Left lung (tissue), 10 donors: ENCODE data around the gene LPO. TPM values are rescaled to one million over a fixed set of nuclear protein-coding genes. Genes with fewer than 3 reads are reported as not detected.

Experiments used
- ATAC-seq: fragments of 200-7000 bp; cut with Tn5 transposase; one replicate; pipeline ENCODE4 v1.9.1; 2020; ENCODE audit warnings: moderate library complexity
- DNase-seq, 4 donors: peaks; one replicate each; pipeline ENCODE4 v3.0.0-alpha.2; 2013 to 2020
- H3K27ac ChIP-seq, 2 donors: fragments of 200-600 bp; sonication (generic) in 1 of 2; one replicate each; pipeline versions ENCODE4 v1.5.0 to v1.8.0; 2020 to 2021
- H3K27me3 ChIP-seq, 2 donors: fragments of 200-600 bp; sonication (generic) in 1 of 2; one replicate each; pipeline versions ENCODE4 v1.5.0 to v1.8.0; 2020 to 2021
- H3K36me3 ChIP-seq, 2 donors: fragments of 200-600 bp; sonication (generic) in 1 of 2; one replicate each; pipeline versions ENCODE4 v1.5.0 to v1.8.0; 2020 to 2021
- H3K4me1 ChIP-seq, 2 donors: fragments of 200-600 bp; one replicate each; pipeline ENCODE4 v1.8.0; 2021
- H3K4me3 ChIP-seq, 2 donors: fragments of 200-600 bp; sonication (generic) in 1 of 2; one replicate each; pipeline versions ENCODE4 v1.5.0 to v1.8.0; 2020 to 2021; ENCODE audit warnings: mild to moderate bottlenecking in 1 of 2
- H3K9me3 ChIP-seq, 2 donors: fragments of 200-600 bp; sonication (generic) in 1 of 2; one replicate each; pipeline versions ENCODE4 v1.5.0 to v1.8.0; 2020 to 2021
- CTCF ChIP-seq, 2 donors: fragments of 200-600 bp; sonication (generic) in 1 of 2; IDR thresholded peaks; one replicate each; pipeline versions ENCODE4 v1.5.0 to v1.8.0; 2021; ENCODE audit warnings: antibody characterized with exemption in 2 of 2
- intact Hi-C, 2 donors: fragments of 100-400 bp; cut with DNase I; formaldehyde crosslinking; loops; one replicate each; pipeline versions ENCODE4 v1.11.2 to v1.14.2; 2022
- polyA plus RNA-seq, 6 donors: library from polyadenylated mRNA; unstranded; fragments of 120-200 nt; gene quantifications; one replicate each; pipeline ENCODE4 v1.2.1, GENCODE V29; 2013; ENCODE audit not compliant: insufficient read length in 6 of 6
- total RNA-seq, 2 donors: library from RNA; stranded (reverse); fragmentation: NEBNext Ultra II Directional; extraction: Animal tissue kit (Norgen Biotek cat#: 25700); gene quantifications; one replicate each; pipeline ENCODE4 v1.2.1, GENCODE V29; 2021
- donor health status: DM: no; HTN: yes; CAD: no.
- donor health status: DM: no; HTN: no; CAD: no.

The LPO gene
- total and polyA plus RNA-seq, 8 donors = 0.10 to 0.24 (median 0.14) TPM; not detected in 1

GRCh38 chr17:58232707-58233156 lies 5.7 kb upstream of the LPO start:
- TF ChIP-seq CTCF (IDR thresholded peaks at IDR 0.05) = no peak
- DNase-seq (peak in 1 of 4 donors; percentile 61), ATAC-seq (peak; percentile 87)
- Histone ChIP-seq H3K27ac (no peak overlapping the region), H3K27me3 (peaks cover 4 to 43% of the 10 kb centered on the region in 2 donors), H3K36me3 (no peaks in the 10 kb centered on the region), H3K4me3 (no peak overlapping the region), H3K4me1 (peaks cover 0 to 6% of the 10 kb centered on the region in 2 donors), H3K9me3 (no peaks in the 10 kb centered on the region)
- intact Hi-C loops = no loop called here

DNA sequence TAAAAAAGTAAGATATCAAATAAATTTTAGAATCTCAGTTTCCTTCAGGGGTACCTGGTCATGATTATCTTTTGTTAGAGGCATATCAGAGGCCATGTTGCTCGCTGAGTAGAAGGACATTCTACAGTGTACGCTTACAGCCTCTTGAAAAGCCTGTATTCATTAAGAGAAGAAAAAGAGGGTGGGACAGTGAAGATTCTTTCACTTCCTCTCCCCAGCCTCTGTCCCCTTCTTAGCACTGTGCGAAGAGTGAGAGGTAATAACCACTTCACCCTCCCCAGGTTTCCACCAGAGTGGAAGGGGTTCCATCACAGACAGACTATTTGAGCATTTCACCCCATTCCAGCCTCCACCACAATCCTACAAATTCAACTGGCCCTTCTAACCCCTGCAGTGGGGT lies 4.8 kb upstream of the LPO start:
- no peak for DNase-seq
- Histone ChIP-seq H3K4me3 (no peak overlapping the region), H3K9me3 (no peaks in the 10 kb centered on the region), H3K27ac (no peak overlapping the region), H3K36me3 (no peaks in the 10 kb centered on the region), H3K4me1 (peaks cover 0 to 6% of the 10 kb centered on the region in 2 donors), H3K27me3 (peaks cover 4 to 45% of the 10 kb centered on the region in 2 donors)
- peak; percentile 69 for ATAC-seq
- intact Hi-C loops = no loop called here
- no peak for TF ChIP-seq CTCF (IDR thresholded peaks at IDR 0.05)

- Histone ChIP-seq H3K4me1 (peaks cover 0 to 6% of the 10 kb centered on the region in 2 donors), H3K36me3 (no peaks in the 10 kb centered on the region), H3K27ac (no peak overlapping the region), H3K27me3 (peaks cover 4 to 50% of the 10 kb centered on the region in 2 donors), H3K4me3 (no peak overlapping the region), H3K9me3 (no peaks in the 10 kb centered on the region)
- TF ChIP-seq CTCF (IDR thresholded peaks at IDR 0.05) = no peak
- no peak for ATAC-seq
- DNase-seq = no peak
- intact Hi-C loops = no loop called here
These were observed 3.9 kb upstream of the LPO start for GRCh38 chr17:58234512-58234911.

DNA sequence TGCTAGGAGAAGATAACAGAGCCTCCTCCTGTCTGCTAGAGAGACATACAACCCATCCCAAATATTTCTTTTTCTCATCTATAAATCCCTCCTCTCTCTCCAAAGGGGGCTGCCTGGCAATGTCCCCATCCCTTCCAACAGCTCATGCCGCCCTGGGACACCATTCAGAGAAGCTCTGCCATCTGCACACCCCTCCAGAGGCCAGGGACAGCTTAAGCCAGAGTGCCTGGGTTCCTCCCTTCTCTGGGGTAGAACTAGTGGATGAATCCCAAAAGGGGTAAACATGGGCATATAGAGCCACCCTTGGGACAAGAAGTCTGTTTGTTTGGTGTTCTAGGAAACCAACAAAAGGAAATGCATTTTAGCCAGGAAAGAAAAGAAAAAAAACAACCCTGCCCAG lies 2.6 kb upstream of the LPO start:
- Histone ChIP-seq H3K36me3 (no peaks in the 10 kb centered on the region), H3K27ac (no peak overlapping the region), H3K9me3 (no peaks in the 10 kb centered on the region), H3K27me3 (peaks cover 4 to 56% of the 10 kb centered on the region in 2 donors), H3K4me3 (no peak overlapping the region), H3K4me1 (peaks cover 0 to 6% of the 10 kb centered on the region in 2 donors)
- TF ChIP-seq CTCF (IDR thresholded peaks at IDR 0.05) = no peak
- DNase-seq = no peak
- intact Hi-C loops = no loop called here
- ATAC-seq = no peak

GRCh38 chr17:58236394-58236793 lies 2.0 kb upstream of the LPO start:
- Histone ChIP-seq H3K9me3 (no peaks in the 10 kb centered on the region), H3K27ac (no peak overlapping the region), H3K36me3 (no peaks in the 10 kb centered on the region), H3K4me1 (peaks cover 0 to 6% of the 10 kb centered on the region in 2 donors), H3K27me3 (peaks cover 4 to 61% of the 10 kb centered on the region in 2 donors), H3K4me3 (no peak overlapping the region)
- intact Hi-C loops = no loop called here
- ATAC-seq = no peak
- DNase-seq = no peak
- no peak for TF ChIP-seq CTCF (IDR thresholded peaks at IDR 0.05)
